Coronary artery (tissue), 2 donors: Measurements from ENCODE around the gene KRT86.

ENCODE experiments used
- DNase-seq: peaks from one replicate; pipeline ENCODE4 v3.0.0-alpha.2; 2017; ENCODE audit warnings: low spot score
- H3K27ac ChIP-seq, 2 donors: fragments of 200-600 bp; sonication (generic); one replicate each; pipeline ENCODE4 v1.5.1; 2016 to 2019
- H3K4me3 ChIP-seq: fragments of 200-600 bp; sonication (generic); 2 replicates; pipeline ENCODE4 v1.5.1; 2016; ENCODE audit warnings: mild to moderate bottlenecking, moderate library complexity
- CTCF ChIP-seq: fragments of 200-600 bp; sonication (generic); IDR thresholded peaks from one replicate; pipeline ENCODE4 v1.5.1; 2019; ENCODE audit warnings: antibody characterized with exemption

The KRT86 gene

GRCh38 chr12:52323416-52324152 is 49.1 kb downstream of the KRT86 start:
- no peak for DNase-seq

GRCh38 chr12:52324153-52324444 is 49.7 kb downstream of the KRT86 start:
- Histone ChIP-seq H3K27ac (no peak overlapping the region), H3K4me3 (no peak overlapping the region)
- DNase-seq, result no peak
- no peak for TF ChIP-seq CTCF

More at GRCh38 chr12:52323416-52324152, 49.1 kb downstream of the KRT86 start:
- H3K4me3 ChIP-seq, result no peak overlapping the region
- TF ChIP-seq CTCF, result no peak
- no peak overlapping the region for H3K27ac ChIP-seq

GRCh38 chr12:52327052-52327829 is 52.8 kb downstream of the KRT86 start:
- peak; percentile 76 for TF ChIP-seq CTCF
- DNase-seq, result peak; percentile 84
- Histone ChIP-seq H3K4me3 (no peak overlapping the region), H3K27ac (peak overlapping the region in 1 of 2 donors; percentile 83)

GRCh38 chr12:52327830-52328500 is 53.5 kb downstream of the KRT86 start:
- no peak for DNase-seq
- H3K27ac ChIP-seq, result peak overlapping the region in 1 of 2 donors; percentile 83
- no peak overlapping the region for H3K4me3 ChIP-seq
- TF ChIP-seq CTCF, result peak; percentile 4

- H3K4me3 ChIP-seq, result no peak overlapping the region
- no peak for DNase-seq
- no peak for TF ChIP-seq CTCF
- no peak overlapping the region for H3K27ac ChIP-seq
Measured at GRCh38 chr12:52331039-52331438, 56.6 kb downstream of the KRT86 start.

- no peak for DNase-seq
- TF ChIP-seq CTCF, result no peak
- Histone ChIP-seq H3K4me3 (no peak overlapping the region), H3K27ac (no peak overlapping the region)
Measured at GRCh38 chr12:52331833-52332232, 57.4 kb downstream of the KRT86 start.
